Uterus (tissue), 2 donors: ENCODE measurements around the gene DNAJB13.

ENCODE experiments used
- CTCF ChIP-seq, 4 experiments: fragments of 200-600 bp in 2 of 4; fragments of 450-650 bp in 2 of 4; sonication (generic) in 2 of 4; IDR thresholded peaks; one replicate each; pipeline ENCODE4 v1.5.1; 2016 to 2019; ENCODE audit warnings: antibody characterized with exemption in 4 of 4, mild to moderate bottlenecking in 2 of 4, moderate library complexity in 1 of 4
- POLR2A ChIP-seq, 2 donors: fragments of 450-650 bp; IDR thresholded peaks; one replicate each; pipeline ENCODE4 v1.6.1; 2016; ENCODE audit warnings: antibody characterized with exemption in 2 of 2, mild to moderate bottlenecking in 1 of 2, moderate library complexity in 1 of 2

DNA sequence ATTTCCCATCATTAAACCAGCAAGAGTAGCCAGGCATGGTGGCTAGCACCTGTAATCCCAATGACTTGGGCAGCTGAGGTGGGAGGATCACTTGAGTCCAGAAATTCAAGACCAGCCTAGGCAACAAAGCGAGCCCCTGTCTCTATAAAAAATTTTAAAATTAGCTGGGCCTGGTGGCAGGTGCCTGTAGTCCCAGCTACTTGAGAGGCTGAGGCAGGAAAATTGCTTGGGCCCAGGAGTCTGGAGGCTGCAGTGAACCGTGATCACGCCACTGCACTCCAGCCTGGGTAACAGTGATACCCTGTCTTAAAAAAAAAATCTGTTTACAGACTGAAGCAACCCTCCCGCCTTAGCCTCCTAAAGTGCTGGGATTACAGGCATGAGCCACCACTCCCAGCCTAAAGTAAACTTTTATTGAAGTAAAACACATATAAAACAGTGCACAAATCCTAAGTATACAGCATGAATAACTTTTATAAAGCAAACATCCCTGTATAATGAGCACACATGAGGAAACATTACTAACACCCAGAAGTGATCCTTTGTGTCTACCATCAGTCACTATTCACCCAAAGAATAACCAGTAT is 45.4 kb downstream of the DNAJB13 start:
- TF ChIP-seq CTCF (IDR thresholded peaks at IDR 0.05), result no peak
- TF ChIP-seq POLR2A (IDR thresholded peaks at IDR 0.05), result no peak
